ENCODE measurements around the gene NRIP1. TPM values are rescaled to one million over a fixed set of nuclear protein-coding genes. Genes with fewer than 3 reads are reported as not detected.

Gene NRIP1
- total RNA-seq, 2 donors from 2014 or later, result 49.5 to 89.3 TPM

DNA sequence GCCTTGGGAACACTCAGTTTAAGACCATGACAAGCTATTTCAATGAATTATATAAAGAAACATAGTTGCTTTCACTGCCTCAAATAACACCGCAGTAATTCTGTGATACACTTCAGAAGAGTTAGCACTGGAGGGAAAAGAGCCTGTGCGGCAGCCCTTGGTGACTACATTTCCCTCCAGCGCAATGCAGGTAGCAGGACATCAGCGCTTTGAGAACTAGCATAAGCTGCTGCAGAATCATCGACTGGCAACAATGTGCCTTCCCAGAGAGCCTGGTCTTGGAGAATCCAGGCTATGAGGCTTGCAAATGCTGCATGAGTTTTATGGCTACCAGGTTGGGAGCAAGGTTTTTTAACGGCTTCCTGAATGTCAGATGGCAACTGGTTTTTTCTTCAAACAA, 7.5 kb downstream of the NRIP1 start:
- Histone ChIP-seq H3K27ac (peak overlapping the region; percentile 64), H3K4me1 (peaks cover 21% of the 10 kb centered on the region), H3K4me3 (no peak overlapping the region), H3K36me3 (no peaks in the 10 kb centered on the region), H3K9ac (ENCODE audit: low read depth in 2 of 2, low read length in 2 of 2) (peak overlapping the region in 1 of 2 donors; percentile 53), H3K9me3 (no peaks in the 10 kb centered on the region), H3K27me3 (no peaks in the 10 kb centered on the region)
- intact Hi-C loops (cut with DNase I), result no loop called here
- DNase-seq, result peak; percentile 62
- no peak for TF ChIP-seq CTCF (IDR thresholded peaks at IDR 0.05)

GRCh38 chr21:15054606-15055239, 10.1 kb downstream of the NRIP1 start:
- H3K27me3 ChIP-seq, result no peaks in the 10 kb centered on the region
- TF ChIP-seq CTCF (IDR thresholded peaks at IDR 0.05), result no peak
- H3K36me3 ChIP-seq, result no peaks in the 10 kb centered on the region
- H3K4me3 ChIP-seq, result no peak overlapping the region
- no peak for DNase-seq
- intact Hi-C loops (cut with DNase I), result no loop called here
- peak overlapping the region in 1 of 2 donors; percentile 6 for H3K9ac ChIP-seq (ENCODE audit: low read depth in 2 of 2, low read length in 2 of 2)
- H3K4me1 ChIP-seq, result peaks cover 16% of the 10 kb centered on the region
- H3K9me3 ChIP-seq, result no peaks in the 10 kb centered on the region
- H3K27ac ChIP-seq, result peak overlapping the region; percentile 85

DNA sequence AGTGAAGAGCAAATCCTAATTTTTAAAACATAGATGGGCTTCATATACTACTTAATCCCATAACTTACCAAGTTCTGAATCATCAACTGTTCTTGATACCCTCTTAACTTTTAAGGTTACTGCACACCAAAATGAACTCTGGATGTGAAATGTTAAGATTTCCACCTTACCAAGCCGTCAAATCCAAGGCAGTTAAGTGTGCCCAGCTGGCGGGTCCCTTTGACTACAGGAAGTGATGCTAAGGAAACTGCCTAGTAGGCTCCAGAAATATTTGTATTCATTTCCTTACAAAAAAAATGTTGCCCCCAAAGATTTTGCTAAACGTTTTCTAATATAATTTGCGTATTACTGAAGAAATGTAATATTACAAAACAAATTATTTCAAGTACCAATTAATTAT, 10.7 kb downstream of the NRIP1 start:
- DNase-seq, result no peak
- Histone ChIP-seq H3K4me3 (no peak overlapping the region), H3K4me1 (peaks cover 16% of the 10 kb centered on the region), H3K27me3 (no peaks in the 10 kb centered on the region), H3K27ac (peak overlapping the region; percentile 85), H3K9me3 (no peaks in the 10 kb centered on the region), H3K36me3 (no peaks in the 10 kb centered on the region), H3K9ac (ENCODE audit: low read depth in 2 of 2, low read length in 2 of 2) (no peak overlapping the region)
- intact Hi-C loops (cut with DNase I), result no loop called here
- no peak for TF ChIP-seq CTCF (IDR thresholded peaks at IDR 0.05)

DNA sequence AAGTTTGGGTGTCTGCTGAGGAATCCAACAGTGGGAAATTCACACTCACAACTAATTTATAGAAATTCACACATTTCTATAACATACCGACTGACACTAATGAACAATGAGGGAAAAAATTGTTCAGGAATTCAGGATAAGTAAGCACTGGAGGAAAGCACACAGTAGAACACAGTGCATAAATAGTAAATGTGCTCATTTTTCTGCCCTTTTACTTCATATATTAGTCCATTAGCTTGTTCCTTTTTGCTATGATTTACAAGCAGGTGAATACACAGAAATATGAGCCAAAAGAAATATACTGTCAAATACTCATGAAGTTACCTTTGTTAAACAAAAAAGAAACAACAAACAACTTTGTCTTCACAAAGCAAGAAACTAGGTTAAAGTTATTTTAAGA, 11.3 kb downstream of the NRIP1 start:
- Histone ChIP-seq H3K27me3 (no peaks in the 10 kb centered on the region), H3K36me3 (no peaks in the 10 kb centered on the region), H3K4me1 (peaks cover 16% of the 10 kb centered on the region), H3K4me3 (no peak overlapping the region), H3K27ac (peak overlapping the region; percentile 85), H3K9ac (ENCODE audit: low read depth in 2 of 2, low read length in 2 of 2) (no peak overlapping the region), H3K9me3 (no peaks in the 10 kb centered on the region)
- no peak for DNase-seq
- intact Hi-C loops (cut with DNase I), result no loop called here
- TF ChIP-seq CTCF (IDR thresholded peaks at IDR 0.05), result no peak

GRCh38 chr21:15052459-15052763, 12.4 kb downstream of the NRIP1 start:
- DNase-seq, result no peak
- no peaks in the 10 kb centered on the region for H3K27me3 ChIP-seq
- H3K9me3 ChIP-seq, result no peaks in the 10 kb centered on the region
- peak overlapping the region; percentile 85 for H3K27ac ChIP-seq
- intact Hi-C loops (cut with DNase I), result no loop called here
- TF ChIP-seq CTCF (IDR thresholded peaks at IDR 0.05), result no peak
- H3K4me1 ChIP-seq, result peaks cover 11% of the 10 kb centered on the region
- no peak overlapping the region for H3K4me3 ChIP-seq
- no peaks in the 10 kb centered on the region for H3K36me3 ChIP-seq
- H3K9ac ChIP-seq (ENCODE audit: low read depth in 2 of 2, low read length in 2 of 2), result peak overlapping the region in 1 of 2 donors; percentile 55

Data from colonic mucosa (tissue), 4 donors.